Fibroblast of peridontal ligament (primary cell): ENCODE measurements around the gene GRIK1.

Source experiments
- DNase-seq: peaks from one replicate; pipeline ENCODE4 v3.0.0-alpha.2; 2010; ENCODE audit errors: extremely low read depth

GRIK1 gene

DNA sequence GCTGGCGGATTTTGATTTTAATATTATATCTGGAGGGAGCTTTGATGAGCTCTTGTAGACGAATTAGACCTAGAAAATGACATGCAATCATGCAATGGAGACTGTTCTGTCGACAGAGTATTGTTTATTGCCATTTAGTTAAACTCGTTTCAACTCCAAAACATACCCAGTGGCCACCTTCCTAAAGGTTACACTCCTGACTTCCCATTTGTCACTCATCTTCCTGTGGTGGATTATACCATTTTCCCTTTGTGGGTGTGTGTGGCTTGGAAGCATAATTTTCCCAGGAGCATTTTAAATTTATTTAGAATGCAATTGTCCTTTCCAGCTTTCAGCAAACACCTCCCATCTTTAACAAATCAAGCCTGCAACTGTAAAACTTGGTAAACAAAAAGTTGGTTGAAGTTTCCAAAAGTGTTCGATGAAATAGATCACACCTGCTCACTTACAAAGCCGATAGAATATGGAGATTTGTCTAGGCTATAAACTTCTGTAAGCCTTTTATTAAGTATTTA lies 266.6 kb downstream of the GRIK1 start:
- DNase-seq, result no peak

DNA sequence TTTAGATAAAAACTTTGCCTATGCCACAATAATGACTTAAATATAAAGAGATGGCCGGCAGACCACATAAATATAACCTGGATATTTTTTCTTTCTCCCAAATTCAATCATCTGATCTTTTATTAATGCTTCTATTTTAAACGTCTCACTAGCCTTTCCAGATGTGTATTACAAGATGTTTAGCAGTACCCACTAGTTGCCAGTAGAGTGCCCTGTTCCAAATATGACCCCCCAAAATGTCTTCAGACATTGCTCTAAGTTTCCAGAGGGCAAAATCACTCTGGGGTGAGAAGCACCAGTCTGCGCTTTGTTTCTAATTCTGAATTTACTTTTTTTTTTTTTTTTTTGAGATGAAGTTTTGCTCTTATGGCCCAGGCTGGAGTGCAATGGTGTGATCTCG lies 268.1 kb downstream of the GRIK1 start:
- no peak for DNase-seq

DNA sequence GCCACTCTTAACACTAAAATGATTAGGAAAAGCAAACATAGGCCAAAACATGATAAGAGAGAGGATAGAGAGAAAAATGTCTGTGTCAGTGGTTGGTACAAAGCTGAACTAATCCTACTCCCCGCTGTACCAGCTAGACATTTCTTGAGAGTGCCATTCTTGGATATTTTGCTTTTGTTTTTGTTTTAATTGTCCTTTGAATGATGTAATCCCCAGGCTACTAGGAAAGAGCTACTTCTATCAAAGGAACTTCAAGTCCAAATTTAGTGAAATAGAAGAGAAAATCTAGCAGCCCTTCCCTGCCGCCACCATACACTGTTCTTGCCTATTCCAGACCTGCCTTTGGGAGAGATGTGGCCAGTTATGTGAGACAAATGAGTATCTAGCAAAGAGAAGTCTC lies 269.6 kb downstream of the GRIK1 start:
- DNase-seq, result no peak

DNA sequence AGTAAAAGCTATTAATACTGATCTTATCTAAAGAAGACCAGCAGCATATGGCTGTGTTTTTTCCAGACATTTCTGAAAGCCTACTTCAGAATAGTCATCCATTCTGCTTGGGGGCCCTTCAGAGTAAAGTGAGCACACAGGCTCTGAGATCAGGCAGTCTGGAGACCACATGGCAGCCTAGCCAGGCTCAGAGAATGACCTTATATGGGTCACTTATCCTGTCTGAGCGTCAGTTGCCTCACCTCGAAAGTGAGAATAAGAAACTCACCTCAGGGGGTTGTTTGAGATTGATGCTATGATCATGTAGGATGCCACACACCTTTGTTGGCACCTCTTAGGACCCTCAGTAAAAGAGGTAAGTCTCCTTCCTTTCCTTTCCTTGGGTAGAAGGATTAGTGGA lies 270.4 kb downstream of the GRIK1 start:
- DNase-seq, result no peak

DNA sequence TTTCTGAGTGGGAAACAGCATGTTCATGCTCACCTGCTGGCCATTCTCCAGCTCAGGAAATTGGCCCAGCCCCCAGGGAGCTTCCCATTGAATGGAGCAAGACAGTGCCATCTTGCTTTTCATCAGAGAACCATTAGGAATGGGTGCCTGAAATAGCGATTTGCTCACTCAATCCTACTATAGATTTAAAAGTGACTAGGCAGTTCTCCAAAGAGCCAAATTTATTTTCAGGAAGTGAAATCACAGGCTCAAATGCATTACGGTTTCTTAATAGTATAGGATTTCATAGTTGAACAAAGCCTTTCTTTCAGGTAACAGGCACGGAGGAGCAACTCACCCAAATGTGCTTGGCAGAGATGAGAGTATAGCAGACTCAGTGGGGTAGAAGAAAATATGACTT lies 272.1 kb downstream of the GRIK1 start:
- no peak for DNase-seq

DNA sequence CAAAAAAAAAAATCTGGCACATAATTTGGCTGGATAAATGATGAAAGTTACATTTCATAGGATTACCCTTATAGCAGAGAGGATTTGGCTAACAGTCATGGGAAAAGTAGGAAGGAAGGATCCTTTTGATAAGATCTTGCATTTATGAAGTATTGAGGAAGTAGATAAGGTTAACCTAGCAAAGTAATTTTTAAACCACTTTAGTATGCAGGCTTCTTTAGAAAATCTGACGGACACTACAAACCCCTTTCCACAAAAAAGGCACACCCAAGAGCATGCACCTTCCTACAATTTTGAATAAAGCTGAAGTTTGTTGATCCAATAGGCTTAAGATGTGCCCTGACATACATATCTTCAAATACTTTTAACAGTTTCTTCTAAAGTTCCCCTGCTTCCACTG lies 275.2 kb downstream of the GRIK1 start:
- no peak for DNase-seq

DNA sequence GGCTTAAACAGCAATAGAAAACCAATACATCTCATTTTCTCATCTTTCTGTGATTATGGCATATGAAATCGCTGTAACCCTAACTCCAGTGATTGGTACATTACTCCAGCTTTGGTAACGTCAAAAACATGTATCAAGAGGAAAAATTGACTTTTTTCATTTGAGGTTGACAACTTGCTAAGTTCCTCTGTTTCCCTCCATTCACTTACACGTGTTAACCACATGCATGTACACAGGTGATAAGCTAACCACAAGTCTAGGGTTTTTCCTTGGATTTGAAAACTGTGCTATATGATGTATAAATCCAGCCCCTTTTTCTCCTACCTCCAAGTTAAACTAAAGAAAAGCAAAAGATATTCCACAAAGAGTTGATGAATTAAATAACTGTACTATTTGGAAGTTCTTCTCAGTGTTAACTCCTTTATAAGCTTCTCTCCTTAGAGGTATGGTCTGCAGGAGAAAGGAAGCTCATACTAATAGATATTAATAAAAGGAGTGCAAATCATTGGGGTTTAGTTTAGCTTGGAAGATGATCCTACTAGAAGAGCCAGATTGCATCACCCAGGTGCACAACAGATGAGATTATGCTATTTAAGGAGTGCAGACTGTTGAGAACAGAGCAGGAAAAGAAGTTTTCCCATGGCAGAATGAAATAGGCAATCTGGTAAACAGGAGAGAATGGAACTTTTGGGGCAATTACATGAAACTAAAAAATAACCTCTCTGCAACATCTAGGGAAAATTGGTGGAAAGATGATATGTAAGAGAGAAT lies 277.9 kb downstream of the GRIK1 start:
- DNase-seq, result no peak

DNA sequence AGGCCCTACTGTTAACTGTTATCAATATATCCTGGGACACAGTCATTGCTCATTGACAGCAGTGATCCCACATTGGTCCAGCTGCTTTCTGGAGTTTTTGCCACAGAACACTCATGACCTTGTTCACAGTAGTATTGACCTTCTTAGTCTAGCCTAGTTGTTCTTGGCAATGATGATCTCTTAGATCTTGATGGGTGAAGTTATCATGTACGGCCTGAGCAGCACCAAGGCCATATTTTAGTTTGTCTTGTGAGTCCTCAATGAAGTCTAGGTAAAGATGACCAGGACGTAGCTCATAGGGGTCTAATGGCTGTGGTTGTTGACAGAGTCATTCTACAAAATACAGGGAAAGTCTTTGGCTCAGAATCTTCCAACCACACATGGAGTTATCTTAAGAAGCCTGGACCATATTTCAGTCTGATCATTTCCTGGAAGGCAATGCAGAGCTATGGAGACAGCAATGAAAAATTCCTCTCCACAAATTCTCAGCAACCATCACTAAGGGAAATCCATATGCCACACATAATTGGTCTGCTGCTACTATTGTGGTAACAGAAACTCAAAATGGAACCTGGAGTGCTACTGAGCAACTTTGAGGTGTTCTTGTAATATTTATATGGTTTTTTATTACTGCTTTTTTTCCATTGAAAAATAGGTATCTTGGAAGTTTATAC lies 279.6 kb downstream of the GRIK1 start:
- DNase-seq, result no peak

DNA sequence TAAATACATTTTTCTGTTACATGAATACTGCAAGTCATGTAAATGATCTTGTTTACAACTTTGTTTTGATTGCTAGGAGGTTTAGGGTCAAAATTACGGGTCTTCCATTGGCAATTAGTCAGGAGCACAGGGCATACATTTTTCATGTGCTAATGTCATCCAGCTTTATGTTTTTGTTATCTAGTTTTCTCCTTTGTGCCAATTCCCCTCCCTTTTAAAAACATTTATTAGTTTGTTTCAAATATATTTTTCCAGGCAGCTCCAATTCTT lies 280.9 kb downstream of the GRIK1 start:
- no peak for DNase-seq

DNA sequence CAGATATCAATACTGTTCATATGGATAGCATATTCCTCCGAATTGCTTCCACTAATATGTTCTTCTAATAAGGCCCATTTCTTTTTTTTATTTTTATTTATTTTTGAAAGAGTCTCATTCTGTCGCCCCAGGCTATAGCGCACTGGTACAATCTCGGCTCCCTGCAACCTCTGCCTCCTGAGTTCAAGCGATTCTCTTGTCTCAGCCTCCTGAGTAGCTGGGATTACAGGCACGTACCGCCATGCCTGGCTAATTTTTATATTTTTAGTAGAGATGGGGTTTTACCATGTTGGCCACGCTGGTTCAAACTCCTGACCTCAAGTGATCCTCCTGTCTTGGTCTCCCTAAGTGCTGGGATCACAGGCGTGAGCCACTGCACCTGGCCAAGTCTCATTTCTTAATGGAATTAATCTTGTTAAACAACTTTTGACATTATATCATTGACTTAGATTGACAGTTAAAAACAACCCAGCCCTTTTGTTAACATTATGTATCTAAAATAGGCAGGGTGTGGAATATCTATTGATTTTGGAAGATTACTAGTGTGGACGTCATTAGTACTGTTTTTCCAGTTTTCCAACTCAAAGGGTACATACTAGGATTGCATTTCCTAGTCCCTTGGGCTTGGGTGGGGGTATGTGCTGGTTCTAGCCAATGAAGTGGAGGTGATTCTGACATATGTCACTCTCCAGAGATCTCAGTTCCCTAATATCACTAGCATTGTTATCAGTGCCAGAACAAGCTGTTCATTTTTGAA lies 281.4 kb downstream of the GRIK1 start:
- DNase-seq, result no peak

DNA sequence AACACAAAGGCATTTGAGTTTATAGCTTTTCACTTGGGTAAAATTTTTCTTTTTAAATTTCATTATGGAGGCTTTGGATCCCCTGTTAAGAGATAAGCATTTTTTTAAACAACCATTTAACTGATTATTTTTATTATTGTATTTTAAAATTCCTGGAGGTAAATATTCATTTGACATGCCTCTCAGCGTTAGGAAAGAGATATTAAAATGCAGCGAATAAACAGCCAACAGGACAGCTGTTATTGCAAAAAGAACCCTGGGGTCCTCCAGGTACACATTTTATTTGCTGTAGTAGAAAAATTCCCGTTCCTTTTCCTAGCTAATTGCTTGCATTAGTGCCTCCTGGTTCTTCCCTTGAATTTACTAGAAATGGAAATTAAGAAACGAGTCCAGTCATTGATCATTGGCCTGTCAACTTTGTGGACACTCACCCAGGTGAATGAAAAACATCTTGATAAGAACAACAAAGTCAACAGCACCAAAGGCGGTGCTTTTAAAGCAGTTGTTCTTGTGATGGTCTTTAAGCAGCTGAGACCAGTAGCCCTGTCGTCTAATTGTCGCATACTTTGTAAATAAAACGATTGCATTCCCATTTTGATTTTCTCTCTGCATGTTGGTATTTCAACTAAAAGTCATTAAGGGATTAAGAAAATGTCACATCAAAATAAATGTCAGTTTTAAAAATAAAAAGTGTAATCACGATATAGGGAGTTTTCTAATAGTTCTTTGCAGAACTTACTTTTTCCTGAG lies 282.4 kb downstream of the GRIK1 start:
- DNase-seq, result no peak

DNA sequence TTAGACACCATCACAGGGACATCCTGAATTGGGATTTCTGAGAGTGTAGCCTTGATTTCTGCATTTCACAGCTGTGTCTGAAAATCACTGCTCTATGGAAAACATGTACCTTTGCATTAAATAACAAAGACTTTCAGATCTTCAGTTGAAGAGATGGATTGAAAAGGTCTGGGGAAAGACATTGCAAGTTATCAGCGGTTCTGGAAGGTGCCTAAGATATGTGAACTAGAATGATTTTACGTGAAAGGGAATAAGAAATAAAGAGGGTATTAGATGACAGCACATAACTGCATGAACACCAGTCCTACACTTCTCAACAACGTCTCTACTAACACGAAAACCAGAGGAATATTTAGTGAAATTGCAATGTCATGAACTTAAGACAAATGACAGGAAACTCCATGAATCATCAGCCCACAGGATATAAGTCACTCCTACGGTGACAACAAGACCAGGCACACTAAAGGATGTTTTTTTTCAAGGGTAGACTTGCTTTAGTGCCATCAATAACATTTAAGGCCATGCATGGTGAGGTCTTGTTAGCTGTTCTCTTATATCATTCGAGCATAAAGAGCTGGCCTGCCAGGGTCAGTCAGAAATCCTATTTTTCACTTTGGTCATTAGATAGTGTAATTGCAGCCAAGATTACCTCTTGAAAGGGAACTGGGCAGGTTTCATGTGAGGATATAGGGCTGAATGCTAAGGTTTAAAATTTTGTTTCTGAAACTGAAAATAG lies 283.1 kb downstream of the GRIK1 start:
- peak; percentile 21 for DNase-seq

DNA sequence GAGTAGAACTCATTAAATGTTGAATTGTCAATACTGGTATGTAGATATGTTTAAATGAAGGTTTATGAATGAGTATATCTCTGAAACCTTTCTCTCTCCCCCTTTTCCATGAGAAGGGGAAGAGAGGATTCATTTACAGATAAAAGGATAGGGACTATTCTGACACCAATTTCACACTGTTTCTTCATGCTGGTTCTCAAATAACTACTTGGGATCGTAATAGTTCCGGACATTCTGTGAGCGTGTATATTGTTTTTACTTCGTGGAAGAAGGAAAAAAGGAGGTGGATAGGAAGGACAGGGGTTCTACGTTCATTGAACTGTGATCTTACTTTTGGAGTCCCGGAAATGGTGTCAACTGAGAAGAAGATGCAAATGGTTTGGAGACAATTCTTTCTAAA lies 284.2 kb downstream of the GRIK1 start:
- no peak for DNase-seq

DNA sequence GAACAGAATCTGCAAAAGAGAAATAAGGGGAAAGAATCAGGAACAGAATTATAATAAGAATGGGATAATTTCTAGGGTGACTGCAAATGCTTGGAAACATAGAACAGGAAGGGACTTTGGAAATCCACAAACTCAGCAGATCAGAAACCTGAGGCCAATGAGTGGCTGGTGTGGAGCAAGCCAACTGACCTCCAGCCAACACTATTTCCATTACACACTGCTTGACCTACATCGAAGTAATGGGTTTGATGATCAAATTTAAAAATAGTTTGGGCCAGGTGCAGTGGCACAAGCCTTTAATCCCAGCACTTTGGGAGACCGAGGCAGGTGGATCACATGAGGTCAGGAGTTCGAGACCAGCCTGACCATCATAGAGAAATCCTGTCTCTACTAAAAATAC lies 284.9 kb downstream of the GRIK1 start:
- no peak for DNase-seq

DNA sequence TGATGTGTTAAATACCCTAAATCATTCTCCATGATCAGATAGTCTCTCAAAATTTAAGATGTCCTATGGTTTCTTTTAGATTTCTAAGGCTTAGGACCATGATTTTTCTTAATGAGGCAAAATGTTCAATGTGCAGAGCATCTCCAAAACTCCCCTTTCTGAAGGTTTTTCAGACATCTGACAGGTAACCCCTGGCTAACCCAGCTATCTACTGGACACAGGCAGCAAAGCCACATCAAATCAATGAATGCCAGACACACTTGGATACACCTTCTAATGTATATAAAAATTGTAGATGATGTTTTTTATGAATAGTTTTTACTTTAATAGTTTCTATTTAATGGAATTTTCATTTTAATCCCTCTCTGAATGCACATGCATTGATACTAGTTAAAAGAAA lies 285.6 kb downstream of the GRIK1 start:
- DNase-seq, result no peak

DNA sequence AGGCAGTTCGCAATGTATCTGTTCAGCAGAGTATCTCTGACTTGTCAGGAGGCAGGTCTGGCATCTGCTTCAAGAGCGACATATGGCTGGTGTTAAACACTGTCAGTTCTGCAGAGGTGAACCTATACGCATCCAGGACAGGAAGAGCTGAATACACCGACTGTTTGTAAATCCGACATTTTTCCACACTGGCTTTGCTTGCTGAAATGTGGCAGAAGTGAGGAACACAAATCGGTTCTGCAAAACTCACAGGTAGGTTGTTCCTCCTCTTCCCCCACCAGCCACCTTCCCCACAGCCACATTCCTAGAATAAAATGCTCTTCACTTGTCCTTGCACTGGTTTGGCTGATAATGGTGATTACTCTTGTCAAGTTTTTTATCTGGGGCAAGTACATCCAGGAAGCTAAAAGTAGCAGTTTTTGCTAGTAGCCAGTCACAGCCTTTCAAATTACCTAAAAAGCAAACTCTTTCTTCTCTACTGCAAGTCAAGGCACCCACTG lies 289.2 kb downstream of the GRIK1 start:
- no peak for DNase-seq

DNA sequence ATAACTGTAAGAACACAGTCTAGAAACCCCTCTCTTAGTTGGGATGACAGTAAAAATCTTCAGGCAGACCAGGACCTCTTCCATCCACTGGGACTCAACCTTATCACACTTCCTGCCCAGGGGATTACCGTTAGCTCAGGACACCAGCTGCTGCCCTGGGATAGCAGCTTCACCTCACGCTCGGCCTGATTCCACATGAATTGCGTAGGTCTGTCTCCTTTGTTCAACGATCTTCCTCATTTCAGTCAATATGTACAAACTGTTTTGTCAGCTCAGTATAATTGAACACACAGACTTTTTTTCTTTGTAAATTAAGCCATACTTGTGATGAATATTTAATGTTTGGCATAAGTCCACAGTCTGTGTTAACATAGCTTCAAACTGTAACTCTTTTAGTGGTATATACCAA lies 290.4 kb downstream of the GRIK1 start:
- DNase-seq, result no peak

DNA sequence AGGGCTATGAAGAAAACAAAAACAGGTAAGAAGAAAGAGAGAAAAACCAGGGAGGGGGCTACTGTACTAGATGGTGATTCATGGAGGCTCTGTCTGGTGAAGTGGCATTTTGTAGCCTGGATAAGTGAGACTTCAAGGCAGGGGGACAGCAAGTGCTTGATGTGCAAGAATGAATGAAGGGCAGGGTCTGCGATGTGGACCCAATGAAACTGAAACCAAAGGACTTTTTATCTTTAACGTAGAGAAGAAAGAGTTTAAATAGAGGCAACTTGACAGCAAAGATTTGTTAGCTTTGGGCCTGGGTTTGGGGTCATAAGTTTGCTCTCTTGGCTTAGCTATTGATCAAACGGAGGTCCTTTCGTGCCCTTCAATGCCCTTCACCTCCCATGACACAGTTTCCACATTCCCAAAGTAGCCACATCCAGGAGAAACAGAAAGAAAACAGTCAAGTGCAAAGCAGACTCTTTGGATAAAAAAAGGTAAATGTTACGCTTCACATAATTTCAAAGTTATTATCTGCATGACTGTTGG lies 291.0 kb downstream of the GRIK1 start:
- no peak for DNase-seq

DNA sequence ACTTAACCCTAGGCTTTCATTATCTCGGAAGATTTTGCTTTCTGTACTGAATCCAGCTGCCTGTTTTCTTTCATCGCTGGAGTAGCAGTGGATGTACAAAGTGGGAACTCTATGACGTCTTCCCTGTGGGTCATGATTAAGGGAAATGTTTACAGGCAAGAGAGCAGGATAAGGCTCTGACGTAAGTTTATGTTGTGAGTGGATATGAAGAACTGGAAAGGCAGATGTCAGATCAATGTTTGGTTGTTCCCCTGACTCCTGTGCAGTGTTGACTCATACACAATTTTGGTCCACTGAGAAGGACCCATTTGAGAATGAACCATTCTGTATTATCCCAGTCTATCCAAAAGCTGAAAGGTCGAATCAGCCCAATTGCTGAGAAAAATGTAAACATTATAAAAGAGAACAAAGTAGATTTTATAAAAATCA lies 292.4 kb downstream of the GRIK1 start:
- peak; percentile 51 for DNase-seq

DNA sequence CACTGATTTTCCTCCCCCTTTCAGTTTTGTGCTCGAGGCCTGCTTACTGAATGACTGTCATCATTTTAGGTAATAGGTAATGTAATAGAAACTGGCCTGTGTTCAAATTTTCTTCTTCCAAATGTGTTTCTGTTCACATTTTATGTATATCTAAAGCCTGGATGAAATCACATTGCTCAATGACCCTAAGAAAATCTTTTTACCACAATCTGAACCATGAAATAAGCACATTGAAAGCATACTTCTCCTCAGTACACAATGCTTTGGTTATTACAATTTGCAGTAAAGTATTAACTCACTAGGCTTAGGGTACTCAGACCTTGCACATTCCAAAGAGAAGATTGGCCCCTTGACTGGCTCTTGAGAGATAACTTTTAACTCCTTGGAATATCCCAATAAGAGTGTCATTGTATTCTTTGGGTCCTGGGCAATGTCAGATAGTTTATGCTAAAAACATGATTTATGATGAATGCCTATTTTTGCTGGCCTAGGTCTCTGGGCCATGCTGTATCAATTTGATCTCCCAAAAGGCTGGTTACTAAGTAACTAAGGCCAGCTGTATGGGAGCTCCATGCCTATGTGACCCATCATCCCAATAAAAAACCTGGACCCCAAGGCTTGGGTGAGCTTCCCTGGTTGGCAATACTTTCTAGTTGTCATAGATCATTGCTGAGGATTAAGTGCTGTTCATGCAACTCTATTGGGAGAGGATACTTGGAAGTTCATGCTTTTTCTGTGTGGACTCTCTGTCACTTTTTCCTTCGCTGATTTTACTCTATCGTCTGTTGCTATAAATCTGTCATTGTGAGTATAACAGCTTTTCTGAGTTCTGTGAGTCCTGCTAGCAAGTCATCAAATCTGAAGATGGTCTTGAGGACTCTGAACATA lies 293.9 kb downstream of the GRIK1 start:
- no peak for DNase-seq
